Endothelial cell of umbilical vein (primary cell): ENCODE results near the gene GSTA2. TPM values are rescaled to one million over a fixed set of nuclear protein-coding genes. Genes with fewer than 3 reads are reported as not detected.

Experiments
- BruUV-seq: library from RNA; stranded (reverse); fragments of 400-500 nt; replicated peaks from 2 replicates; lab custom pipeline; 2021; lab: Mats Ljungman, UMichigan
- CTCF ChIA-PET: fragments of 300-600, 350-600 bp; sonication (Branson Sonifier 250); formaldehyde crosslinking; loops from one replicate; lab custom pipeline; 2021; ENCODE audit warnings: antibody characterized with exemption, inconsistent platforms; lab: Charles Lee
- POLR2A ChIA-PET: fragments of 300-600, 350-600 bp; sonication (Branson Sonifier 250); formaldehyde crosslinking; loops from one replicate; lab custom pipeline; 2021; ENCODE audit warnings: antibody characterized with exemption, inconsistent platforms; lab: Charles Lee
- DNase-seq: peaks from one replicate; pipeline ENCODE4 v3.0.0-alpha.2; 2011; ENCODE audit warnings: low read depth, low spot score
- FAIRE-seq: peaks from 2 replicates; lab custom pipeline; 2011; peaks lifted over from hg19 to GRCh38; lab: Jason Lieb, UNC
- H2AFZ ChIP-seq: 2 replicates; pipeline ENCODE4 v1.6.0; 2012; ENCODE audit warnings: low read depth, low read length, control low read depth, inconsistent platforms
- H3K27ac ChIP-seq: 2 replicates; pipeline ENCODE4 v1.5.1; 2011; ENCODE audit warnings: low read depth, mild to moderate bottlenecking, control low read depth, low read length, moderate library complexity; ENCODE audit not compliant: insufficient read depth
- H3K27me3 ChIP-seq, 2 experiments: 2 replicates each; pipeline versions ENCODE4 v1.6.0 to v1.6.1; 2011; ENCODE audit warnings: low read length in 2 of 2, mixed read lengths in 1 of 2; ENCODE audit not compliant: control insufficient read depth in 2 of 2, insufficient read depth in 2 of 2
- H3K36me3 ChIP-seq, 2 experiments: 2 replicates in 1 of 2; 3 replicates in 1 of 2; pipeline ENCODE4 v1.5.1; 2011; ENCODE audit warnings: low read length in 2 of 2, mild to moderate bottlenecking in 1 of 2, moderate library complexity in 1 of 2; ENCODE audit not compliant: control insufficient read depth in 2 of 2, insufficient read depth in 2 of 2; ENCODE audit errors: extremely low read depth in 1 of 2
- H3K4me1 ChIP-seq: 3 replicates; pipeline ENCODE4 v1.5.1; 2011; ENCODE audit warnings: mild to moderate bottlenecking, low read length; ENCODE audit not compliant: control insufficient read depth, insufficient read depth; ENCODE audit errors: extremely low read depth
- H3K4me2 ChIP-seq: 2 replicates; pipeline ENCODE4 v1.6.1; 2011; ENCODE audit warnings: low read length, control low read depth, mixed read lengths; ENCODE audit not compliant: insufficient read depth
- H3K4me3 ChIP-seq, 3 experiments: fragments of 200-600 bp in 1 of 3; sonication (generic), shearing (Covaris generic) in 1 of 3; replicated peaks in 1 of 3; 2 replicates each; pipeline ENCODE4 v1.5.1; 2011 to 2016; ENCODE audit warnings: control low read depth in 3 of 3, low read length in 3 of 3, mild to moderate bottlenecking in 2 of 3, inconsistent platforms in 1 of 3, low read depth in 1 of 3, moderate library complexity in 1 of 3; ENCODE audit not compliant: insufficient read depth in 1 of 3
- H3K79me2 ChIP-seq: 2 replicates; pipeline ENCODE4 v1.6.0; 2012; ENCODE audit warnings: low read length, inconsistent platforms; ENCODE audit not compliant: control insufficient read depth, insufficient read depth
- H3K9ac ChIP-seq: replicated peaks from 2 replicates; pipeline ENCODE3; 2011; ENCODE audit warnings: low read length, control low read depth; ENCODE audit not compliant: insufficient read depth; ENCODE audit errors: extremely low read depth
- H3K9me1 ChIP-seq: replicated peaks from 3 replicates; pipeline ENCODE4 v1.6.0; 2011; ENCODE audit warnings: mild to moderate bottlenecking, low read length; ENCODE audit not compliant: control insufficient read depth, insufficient read depth; ENCODE audit errors: extremely low read depth
- H3K9me3 ChIP-seq: replicated peaks from 2 replicates; pipeline ENCODE4 v1.5.1; 2012; ENCODE audit warnings: low read length, inconsistent platforms; ENCODE audit not compliant: control insufficient read depth, insufficient read depth
- H4K20me1 ChIP-seq: replicated peaks from 2 replicates; pipeline ENCODE3; 2011; ENCODE audit warnings: mild to moderate bottlenecking, low read length; ENCODE audit not compliant: control insufficient read depth, insufficient read depth; ENCODE audit errors: extremely low read depth
- CTCF ChIP-seq, 2 donors: IDR thresholded peaks; 1 replicate in 1 of 2; 2 replicates in 1 of 2; pipeline ENCODE4 v1.5.1; 2011; ENCODE audit warnings: low read length in 2 of 2, mild to moderate bottlenecking in 2 of 2, moderate library complexity in 2 of 2, control low read depth in 1 of 2, inconsistent platforms in 1 of 2, low read depth in 1 of 2; ENCODE audit not compliant: insufficient read depth in 1 of 2; ENCODE audit errors: extremely low read depth in 1 of 2
- EZH2 ChIP-seq: IDR thresholded peaks from 2 replicates; pipeline ENCODE4 v1.6.1; 2012; ENCODE audit warnings: borderline replicate concordance, low read depth, mild to moderate bottlenecking, moderate library complexity, low read length, inconsistent platforms; ENCODE audit not compliant: severe bottlenecking
- FOS ChIP-seq: IDR thresholded peaks from 2 replicates; pipeline ENCODE4 v1.6.1; 2011; ENCODE audit warnings: mild to moderate bottlenecking, low read length, moderate library complexity, borderline replicate concordance; ENCODE audit not compliant: insufficient read depth
- GATA2 ChIP-seq: IDR thresholded peaks from 2 replicates; pipeline ENCODE4 v1.7.0; 2011; ENCODE audit warnings: low read depth, mild to moderate bottlenecking, moderate library complexity, mixed read lengths, low read length; ENCODE audit not compliant: insufficient read length, insufficient read depth
- JUN ChIP-seq: IDR thresholded peaks from 2 replicates; pipeline ENCODE4 v1.6.1; 2011; ENCODE audit warnings: borderline replicate concordance, low read depth; ENCODE audit not compliant: insufficient read length, insufficient read depth
- MAX ChIP-seq: IDR thresholded peaks from 2 replicates; pipeline ENCODE4 v1.6.1; 2011; ENCODE audit not compliant: insufficient read depth, insufficient read length
- MYC ChIP-seq: IDR thresholded peaks from one replicate; pipeline ENCODE4 v1.6.1; 2011; ENCODE audit warnings: mild to moderate bottlenecking, low read depth, low read length
- POLR2A ChIP-seq: IDR thresholded peaks from 2 replicates; pipeline ENCODE4 v1.6.1; 2012; ENCODE audit warnings: low read depth, mild to moderate bottlenecking, control low read depth, low read length
- POLR2AphosphoS5 ChIP-seq: IDR thresholded peaks from 2 replicates; pipeline ENCODE4 v1.6.1; 2012; ENCODE audit warnings: low read depth, mild to moderate bottlenecking, control low read depth, low read length, moderate library complexity; ENCODE audit not compliant: insufficient read depth
- dilution Hi-C: fragments of 300-500 bp; cut with MboI; formaldehyde crosslinking; loops from one replicate; pipeline ENCODE4 v1.15.0; 2019; ENCODE audit warnings: low sequenced_read_pairs; ENCODE audit not compliant: extremely low pct_ligation_motif_present
- intact Hi-C: fragments of 100-400 bp; cut with micrococcal nuclease; formaldehyde crosslinking; loops from one replicate; pipeline ENCODE4 v1.10.0; 2022
- polyA plus RNA-seq, 4 experiments: library from polyadenylated mRNA; depleted of rRNA in 3 of 4; stranded (reverse) in 3 of 4; unstranded in 1 of 4; fragments of >200 nt; gene quantifications; 2 replicates each; pipeline versions ENCODE4 v1.2.1 to v1.2.3, GENCODE V29; 2011 to 2012; ENCODE audit warnings: missing spikeins in 1 of 4
- total RNA-seq: library from RNA; stranded (reverse); gene quantifications from 2 replicates; pipeline ENCODE4 v1.2.3, GENCODE V29; 2021

The GSTA2 gene
- total and polyA plus RNA-seq, 2 donors (not counting 3 experiments of a cell fraction or from before 2014, with no cell fraction given): not detected

- CTCF ChIA-PET: no interaction called here
Observed at GRCh38 chr6:52733172-52733571, 30.1 kb downstream of the GSTA2 start.

More at GRCh38 chr6:52733172-52733571, 30.1 kb downstream of the GSTA2 start:
- Histone ChIP-seq H3K9me1 (no peaks in the 10 kb centered on the region), H3K79me2 (no peaks in the 10 kb centered on the region), H3K9me3 (no peaks in the 10 kb centered on the region), H3K4me1 (no peaks in the 10 kb centered on the region), H2AFZ (no peak overlapping the region), H3K4me3 (no peak overlapping the region), H3K27ac (no peak overlapping the region), H3K27me3 (peaks cover 0 to under 1% of the 10 kb centered on the region in 2 experiments), H3K36me3 (no peaks in the 10 kb centered on the region), H3K4me2 (no peak overlapping the region), H4K20me1 (no peaks in the 10 kb centered on the region), H3K9ac (no peak overlapping the region)
- intact Hi-C loops: no loop called here
- POLR2A ChIA-PET: no interaction called here
- TF ChIP-seq FOS (no peak), MAX (no peak), JUN (no peak), MYC (no peak), CTCF (IDR thresholded peaks at IDR 0.05; ENCODE audit: extremely low read depth in 1 of 2, insufficient read depth in 1 of 2, low read depth in 1 of 2, low read length in 2 of 2) (no peak), GATA2 (no peak), POLR2AphosphoS5 (no peak), EZH2 (no peak), POLR2A (no peak)
- BruUV-seq: no TSS peak
- FAIRE-seq (no peak), DNase-seq (no peak)
- dilution Hi-C loops: no loop called here
